ENCODE data around the gene SLFN11.
A peak's percentile ranks its signal among the peaks of the same experiment; 100 is the strongest.

Gene SLFN11

GRCh38 chr17:35361027-35361426 lies 12.4 kb downstream of the SLFN11 start:
- TF ChIP-seq CREB1 (IDR thresholded peaks at IDR 0.05; ENCODE audit: low read depth) (no peak), FOXM1 (IDR thresholded peaks at IDR 0.05; ENCODE audit: borderline replicate concordance, low read depth) (no peak), NFIC (IDR thresholded peaks at IDR 0.05) (no peak), USF1 (IDR thresholded peaks at IDR 0.05) (no peak), REST (IDR thresholded peaks at IDR 0.05; ENCODE audit: low read depth) (no peak), EP300 (IDR thresholded peaks at IDR 0.05; ENCODE audit: borderline replicate concordance) (no peak), TAF1 (IDR thresholded peaks at IDR 0.05; ENCODE audit: low read depth) (no peak), CEBPB (IDR thresholded peaks at IDR 0.05) (no peak), RAD21 (IDR thresholded peaks at IDR 0.05; ENCODE audit: low read depth) (no peak), TCF12 (IDR thresholded peaks at IDR 0.05; ENCODE audit: low read depth) (no peak), EGR1 (IDR thresholded peaks at IDR 0.05) (no peak), TEAD4 (IDR thresholded peaks at IDR 0.05) (no peak), MAX (IDR thresholded peaks at IDR 0.05) (no peak), YY1 (IDR thresholded peaks at IDR 0.05; ENCODE audit: low read depth) (no peak), ZBTB7A (IDR thresholded peaks at IDR 0.05; ENCODE audit: low read depth) (no peak)

GRCh38 chr17:35359398-35359797 lies 14.0 kb downstream of the SLFN11 start:
- TF ChIP-seq REST (IDR thresholded peaks at IDR 0.05; ENCODE audit: low read depth), result peak; percentile 76
- no peak for TF ChIP-seq NFIC (IDR thresholded peaks at IDR 0.05)

- no peak for TF ChIP-seq TCF12 (IDR thresholded peaks at IDR 0.05; ENCODE audit: low read depth)
- TF ChIP-seq FOXM1 (IDR thresholded peaks at IDR 0.05; ENCODE audit: borderline replicate concordance, low read depth), result no peak
- no peak for TF ChIP-seq REST (IDR thresholded peaks at IDR 0.05; ENCODE audit: low read depth)
- TF ChIP-seq MAX (IDR thresholded peaks at IDR 0.05), result no peak
- TF ChIP-seq USF1 (IDR thresholded peaks at IDR 0.05), result no peak
- TF ChIP-seq CREB1 (IDR thresholded peaks at IDR 0.05; ENCODE audit: low read depth), result no peak
- TF ChIP-seq EP300 (IDR thresholded peaks at IDR 0.05; ENCODE audit: borderline replicate concordance), result no peak
- no peak for TF ChIP-seq CEBPB (IDR thresholded peaks at IDR 0.05)
- no peak for TF ChIP-seq YY1 (IDR thresholded peaks at IDR 0.05; ENCODE audit: low read depth)
- TF ChIP-seq TAF1 (IDR thresholded peaks at IDR 0.05; ENCODE audit: low read depth), result no peak
- TF ChIP-seq RAD21 (IDR thresholded peaks at IDR 0.05; ENCODE audit: low read depth), result no peak
- TF ChIP-seq ZBTB7A (IDR thresholded peaks at IDR 0.05; ENCODE audit: low read depth), result no peak
- TF ChIP-seq NFIC (IDR thresholded peaks at IDR 0.05), result no peak
- no peak for TF ChIP-seq EGR1 (IDR thresholded peaks at IDR 0.05)
- TF ChIP-seq TEAD4 (IDR thresholded peaks at IDR 0.05), result no peak
Observed at GRCh38 chr17:35352284-35352683, 21.1 kb downstream of the SLFN11 start.

GRCh38 chr17:35350493-35350892 lies 22.9 kb downstream of the SLFN11 start:
- TF ChIP-seq YY1 (IDR thresholded peaks at IDR 0.05; ENCODE audit: low read depth) (no peak), NFIC (IDR thresholded peaks at IDR 0.05) (no peak), CEBPB (IDR thresholded peaks at IDR 0.05) (no peak), MAX (IDR thresholded peaks at IDR 0.05) (no peak), TEAD4 (IDR thresholded peaks at IDR 0.05) (no peak), EP300 (IDR thresholded peaks at IDR 0.05; ENCODE audit: borderline replicate concordance) (no peak), TCF12 (IDR thresholded peaks at IDR 0.05; ENCODE audit: low read depth) (no peak), EGR1 (IDR thresholded peaks at IDR 0.05) (no peak), USF1 (IDR thresholded peaks at IDR 0.05) (no peak), CREB1 (IDR thresholded peaks at IDR 0.05; ENCODE audit: low read depth) (no peak), TAF1 (IDR thresholded peaks at IDR 0.05; ENCODE audit: low read depth) (no peak), FOXM1 (IDR thresholded peaks at IDR 0.05; ENCODE audit: borderline replicate concordance, low read depth) (no peak), ZBTB7A (IDR thresholded peaks at IDR 0.05; ENCODE audit: low read depth) (no peak), RAD21 (IDR thresholded peaks at IDR 0.05; ENCODE audit: low read depth) (no peak), REST (IDR thresholded peaks at IDR 0.05; ENCODE audit: low read depth) (no peak)

All from Ishikawa (cell line).